Uterus (tissue), 2 donors: ENCODE measurements around the gene INTS11.

ENCODE experiments used
- CTCF ChIP-seq, 4 experiments: fragments of 200-600 bp in 2 of 4; fragments of 450-650 bp in 2 of 4; sonication (generic) in 2 of 4; IDR thresholded peaks; one replicate each; pipeline ENCODE4 v1.5.1; 2016 to 2019; ENCODE audit warnings: antibody characterized with exemption in 4 of 4, mild to moderate bottlenecking in 2 of 4, moderate library complexity in 1 of 4
- POLR2A ChIP-seq, 2 donors: fragments of 450-650 bp; IDR thresholded peaks; one replicate each; pipeline ENCODE4 v1.6.1; 2016; ENCODE audit warnings: antibody characterized with exemption in 2 of 2, mild to moderate bottlenecking in 1 of 2, moderate library complexity in 1 of 2

DNA sequence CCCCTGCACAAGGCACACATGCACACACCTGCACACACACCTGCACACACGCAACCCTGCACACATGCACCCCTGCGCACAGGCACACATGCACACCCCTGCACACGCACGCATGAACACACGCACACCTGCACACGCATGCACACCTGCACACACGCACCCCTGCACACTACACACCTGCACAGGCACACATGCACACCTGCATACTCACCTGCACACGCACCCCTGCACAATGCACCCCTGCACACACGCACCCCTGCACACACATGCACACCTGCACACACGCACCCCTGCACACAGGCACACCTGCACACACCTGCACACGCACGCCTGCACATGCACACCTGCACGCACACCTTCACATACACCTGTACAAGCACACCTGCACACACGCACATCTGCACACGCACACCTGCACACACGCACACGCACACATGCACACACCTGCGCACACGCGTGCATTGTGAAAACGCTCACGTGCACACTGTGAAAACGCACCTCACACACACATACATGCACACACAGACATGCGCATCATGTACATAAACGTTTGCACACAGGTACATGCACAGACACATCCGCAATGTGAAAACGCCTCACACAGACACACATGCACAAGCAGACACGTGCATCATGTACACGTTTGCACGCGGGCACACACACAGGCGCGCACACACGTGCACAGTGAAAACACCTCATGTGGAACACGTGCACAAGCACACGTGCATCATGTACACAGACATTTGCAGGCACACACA lies 16.5 kb upstream of the INTS11 start:
- TF ChIP-seq POLR2A (IDR thresholded peaks at IDR 0.05) (no peak), CTCF (IDR thresholded peaks at IDR 0.05) (no peak)
